Fibroblast of pulmonary artery (primary cell): ENCODE data around the gene PRLH.
A peak's percentile ranks its signal among the peaks of the same experiment; 100 is the strongest.

ENCODE experiments used
- DNase-seq: peaks from one replicate; pipeline ENCODE4 v3.0.0-alpha.2; 2010; ENCODE audit warnings: low read depth
- H3K4me3 ChIP-seq: replicated peaks from 2 replicates; pipeline ENCODE4 v1.5.1; 2011; ENCODE audit warnings: low read depth, mild to moderate bottlenecking, control low read depth, low read length, moderate library complexity
- TF ChIP-seq, protein P1 (sequence below): IDR thresholded peaks from 2 replicates; pipeline ENCODE4 v1.5.1; 2011; ENCODE audit warnings: mild to moderate bottlenecking, control low read depth, low read length, inconsistent platforms; ENCODE audit errors: missing control alignments

PRLH gene

DNA sequence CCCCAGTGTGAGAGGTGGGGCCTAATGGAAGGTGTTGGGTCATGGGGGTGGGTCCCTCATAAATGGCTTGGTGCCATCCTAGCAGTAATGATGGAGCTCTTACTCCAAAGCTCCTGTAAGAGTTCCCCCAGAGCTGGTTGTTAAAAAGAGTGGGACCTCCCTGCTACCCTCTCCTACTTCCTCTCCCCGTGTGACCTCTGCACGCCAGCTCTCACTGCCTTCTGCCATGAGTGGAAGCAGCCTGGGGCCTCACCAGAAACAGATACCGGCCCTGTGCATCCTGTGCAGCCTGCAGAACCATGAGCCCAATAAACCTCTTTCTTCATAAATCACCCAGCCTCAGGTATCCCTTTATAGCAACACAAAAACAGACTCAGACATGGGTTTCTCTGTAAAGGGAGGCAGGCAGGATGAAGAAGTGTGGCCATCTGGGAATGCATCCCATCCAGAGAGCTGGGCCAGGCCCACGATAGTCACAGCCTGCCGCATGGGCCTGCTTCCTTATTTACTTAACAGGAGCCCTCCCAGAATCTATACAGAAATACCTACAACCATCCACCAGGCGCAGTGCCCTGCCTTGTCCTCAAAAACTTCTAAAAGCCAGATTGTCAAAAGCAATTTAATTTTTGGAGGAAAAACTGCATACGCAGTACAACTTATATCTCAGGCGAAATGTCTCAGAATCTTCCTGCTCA is 7.5 kb downstream of the PRLH start:
- DNase-seq = no peak
- H3K4me3 ChIP-seq = no peak overlapping the region
- TF ChIP-seq, protein P1, sequence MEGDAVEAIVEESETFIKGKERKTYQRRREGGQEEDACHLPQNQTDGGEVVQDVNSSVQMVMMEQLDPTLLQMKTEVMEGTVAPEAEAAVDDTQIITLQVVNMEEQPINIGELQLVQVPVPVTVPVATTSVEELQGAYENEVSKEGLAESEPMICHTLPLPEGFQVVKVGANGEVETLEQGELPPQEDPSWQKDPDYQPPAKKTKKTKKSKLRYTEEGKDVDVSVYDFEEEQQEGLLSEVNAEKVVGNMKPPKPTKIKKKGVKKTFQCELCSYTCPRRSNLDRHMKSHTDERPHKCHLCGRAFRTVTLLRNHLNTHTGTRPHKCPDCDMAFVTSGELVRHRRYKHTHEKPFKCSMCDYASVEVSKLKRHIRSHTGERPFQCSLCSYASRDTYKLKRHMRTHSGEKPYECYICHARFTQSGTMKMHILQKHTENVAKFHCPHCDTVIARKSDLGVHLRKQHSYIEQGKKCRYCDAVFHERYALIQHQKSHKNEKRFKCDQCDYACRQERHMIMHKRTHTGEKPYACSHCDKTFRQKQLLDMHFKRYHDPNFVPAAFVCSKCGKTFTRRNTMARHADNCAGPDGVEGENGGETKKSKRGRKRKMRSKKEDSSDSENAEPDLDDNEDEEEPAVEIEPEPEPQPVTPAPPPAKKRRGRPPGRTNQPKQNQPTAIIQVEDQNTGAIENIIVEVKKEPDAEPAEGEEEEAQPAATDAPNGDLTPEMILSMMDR = no peak

- H3K4me3 ChIP-seq = no peak overlapping the region
- no peak for DNase-seq
- TF ChIP-seq, protein P1 = no peak
These were observed 8.1 kb downstream of the PRLH start for GRCh38 chr2:237574467-237574866.

GRCh38 chr2:237574894-237575868 is 8.8 kb downstream of the PRLH start:
- TF ChIP-seq, protein P1 = peak; percentile 2
- no peak overlapping the region for H3K4me3 ChIP-seq
- peak; percentile 31 for DNase-seq

DNA sequence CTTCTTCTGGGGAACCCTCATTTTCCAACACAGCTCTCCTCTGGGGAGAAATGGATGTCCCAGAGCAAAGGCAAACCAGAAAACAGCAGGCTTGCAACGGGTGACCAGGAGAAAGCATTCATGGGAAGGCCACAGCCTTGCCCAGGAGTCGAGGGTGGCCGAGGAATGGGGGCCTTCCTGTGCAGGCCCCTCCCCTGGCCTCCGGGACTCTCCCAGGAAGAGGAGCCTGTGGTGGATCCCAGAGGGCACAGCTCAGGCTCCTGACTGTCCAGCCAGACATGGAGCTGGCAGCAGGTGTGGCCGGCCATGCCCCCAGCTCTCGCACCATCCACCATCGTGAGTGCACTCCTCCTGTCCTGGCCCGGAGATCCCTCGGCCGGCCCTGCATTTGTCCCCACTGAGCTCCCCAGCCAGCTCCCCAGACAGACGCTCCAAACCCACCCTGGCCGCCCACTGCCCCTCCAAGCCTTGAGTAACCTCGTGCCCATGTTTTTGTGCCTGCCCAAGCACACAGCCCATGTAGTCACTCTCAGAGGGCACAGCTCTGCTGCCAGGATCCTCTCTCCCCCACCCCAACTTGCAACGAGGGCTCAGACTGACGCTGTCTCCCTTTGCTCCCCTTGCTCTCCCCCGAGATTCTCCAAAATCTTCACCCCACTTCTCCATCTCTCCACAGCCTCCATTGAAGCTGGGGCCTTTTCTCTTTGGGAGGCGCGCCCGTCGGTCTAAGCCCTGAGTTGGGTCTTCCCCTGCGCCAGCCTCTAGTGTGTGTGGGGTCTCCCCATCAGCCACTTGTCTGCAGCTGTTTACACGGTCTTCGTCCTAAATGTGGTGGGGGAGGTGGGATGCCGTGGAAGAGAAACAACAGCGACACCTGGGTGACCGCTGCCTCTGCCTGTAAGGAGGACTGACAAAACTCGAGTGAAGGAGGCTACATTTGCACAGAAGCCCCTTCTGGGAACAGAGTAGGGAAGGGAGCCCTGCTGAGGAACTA is 9.8 kb downstream of the PRLH start:
- H3K4me3 ChIP-seq = no peak overlapping the region
- TF ChIP-seq, protein P1 = no peak
- no peak for DNase-seq

GRCh38 chr2:237576974-237577373 is 10.6 kb downstream of the PRLH start:
- no peak overlapping the region for H3K4me3 ChIP-seq
- DNase-seq = no peak
- TF ChIP-seq, protein P1 = no peak

- DNase-seq = no peak
- TF ChIP-seq, protein P1 = no peak
These were observed 11.1 kb downstream of the PRLH start for GRCh38 chr2:237577458-237577857.

More at GRCh38 chr2:237577458-237577857, 11.1 kb downstream of the PRLH start:
- H3K4me3 ChIP-seq = no peak overlapping the region
